Posterior cingulate gyrus (tissue), 11 donors: ENCODE measurements around the gene ACY1.
A peak's percentile ranks its signal among the peaks of the same experiment; 100 is the strongest.

Source experiments
- DNase-seq, 10 donors: peaks; one replicate each; pipeline versions ENCODE4 v3.0.0 to v3.0.0-alpha.2; 2020 to 2021; ENCODE audit warnings: mixed read lengths in 3 of 10
- intact Hi-C: fragments of 100-400 bp; cut with DNase I; formaldehyde crosslinking; loops from one replicate; pipeline ENCODE4 v1.15.1; 2023

Gene ACY1

DNA sequence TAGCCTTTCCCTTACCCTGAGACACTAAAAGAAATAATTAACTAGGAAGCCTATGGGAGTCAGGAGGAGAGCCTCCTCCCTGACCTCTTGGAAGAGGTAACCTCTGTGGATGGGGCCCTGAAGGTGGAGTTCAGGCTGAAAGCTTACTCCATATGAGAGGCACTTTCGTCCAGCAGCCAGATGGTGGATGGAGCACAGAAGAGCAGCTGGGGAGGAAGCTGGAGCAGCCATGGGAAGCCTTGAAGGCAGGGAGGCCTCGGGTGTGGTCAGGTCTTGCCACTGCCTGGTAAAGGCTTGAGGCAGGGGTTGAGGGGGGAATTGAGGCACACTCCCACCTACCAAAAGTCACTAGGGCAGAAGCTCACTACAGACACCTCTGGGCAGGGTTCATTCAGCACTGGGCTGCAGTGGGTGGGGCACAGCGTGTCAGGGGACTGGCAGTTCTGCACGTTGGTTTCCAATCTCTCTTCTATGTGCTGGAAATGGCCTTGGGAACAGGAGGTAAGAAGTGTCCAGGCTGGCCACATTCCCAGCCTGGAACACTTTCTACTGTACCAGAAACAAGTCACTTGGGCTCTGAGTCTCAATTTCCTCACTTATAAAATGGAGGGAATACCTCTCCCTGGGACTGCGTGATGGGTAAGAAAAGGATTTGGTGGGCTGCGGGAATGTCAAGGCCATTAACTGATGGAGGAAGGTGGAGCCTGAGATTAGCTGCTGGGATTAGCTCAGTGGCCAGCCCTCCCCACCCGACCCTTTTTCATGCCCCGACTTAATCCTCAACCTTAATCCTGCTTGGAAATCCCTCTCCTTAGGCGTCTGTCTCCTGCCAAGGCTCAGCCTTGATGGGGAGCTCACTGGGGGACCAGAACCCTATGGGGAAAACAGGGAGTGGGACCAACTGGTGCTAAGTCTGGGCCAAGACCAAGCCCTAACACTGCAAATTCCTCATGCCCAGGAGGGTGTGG lies 21.4 kb upstream of the ACY1 start:
- intact Hi-C loops, result no loop called here
- peak in 2 of 10 donors; percentile 57 to 85 for DNase-seq

DNA sequence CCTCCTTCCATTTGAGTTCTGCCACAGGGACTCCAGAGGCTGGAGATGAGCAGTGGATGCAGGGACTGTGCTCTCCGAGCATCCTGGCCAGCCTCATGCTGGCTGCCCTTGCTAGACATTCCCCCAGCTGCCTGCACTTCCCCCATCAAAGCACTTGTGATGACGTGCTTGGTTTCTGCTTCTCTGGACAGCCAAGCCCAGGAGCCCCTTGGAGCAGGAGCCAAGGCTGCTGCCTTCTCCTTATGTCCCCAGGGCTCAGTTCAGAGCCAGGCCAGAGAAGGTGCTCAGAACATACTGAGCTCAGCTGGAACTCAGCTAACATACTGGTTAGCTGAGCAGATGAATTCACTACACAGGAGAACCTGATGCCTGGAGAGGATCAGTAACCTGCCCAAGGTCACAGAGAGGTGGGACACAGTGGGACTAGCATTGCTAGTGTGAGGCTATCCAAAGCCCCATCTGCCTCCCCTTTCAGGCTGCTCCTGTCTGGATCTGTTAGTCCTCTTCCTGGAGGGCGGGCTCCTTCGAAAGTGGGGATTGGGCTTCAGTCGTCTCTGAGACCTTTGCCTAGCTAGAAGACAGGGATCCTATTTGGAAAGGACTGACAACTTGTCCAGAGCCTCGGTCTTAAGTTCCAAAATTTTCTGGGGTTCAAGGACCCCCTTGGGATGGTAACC lies 20.3 kb upstream of the ACY1 start:
- intact Hi-C loops, result no loop called here
- DNase-seq, result peak in 3 of 10 donors; percentile 27 to 72 (median 69)

DNA sequence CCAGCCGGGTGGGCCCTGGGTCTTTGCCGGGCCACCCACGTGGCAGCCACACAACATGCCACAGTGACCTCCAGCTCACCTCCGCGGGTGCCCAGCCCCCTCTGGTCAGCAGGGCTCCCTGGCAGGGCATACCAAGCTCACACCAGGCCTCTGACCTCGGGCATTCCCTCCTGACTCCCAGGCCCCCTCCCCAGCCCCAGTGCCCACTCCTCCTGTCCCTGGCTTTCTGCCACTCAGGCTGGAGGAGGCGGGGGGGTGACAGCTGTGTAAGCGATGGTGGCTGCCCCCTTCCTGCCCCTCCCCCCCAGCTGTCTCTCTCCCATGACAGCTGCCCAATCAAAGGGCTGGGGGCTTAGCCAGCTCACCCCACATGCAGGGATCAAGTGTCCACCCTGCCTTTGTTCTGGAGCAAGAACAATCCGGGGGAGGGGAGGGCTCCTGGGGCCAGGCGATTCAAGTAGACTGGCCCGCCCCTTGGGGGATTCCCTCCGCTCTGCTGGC lies 19.3 kb upstream of the ACY1 start:
- peak in 7 of 10 donors; percentile 45 to 92 (median 70) for DNase-seq

DNA sequence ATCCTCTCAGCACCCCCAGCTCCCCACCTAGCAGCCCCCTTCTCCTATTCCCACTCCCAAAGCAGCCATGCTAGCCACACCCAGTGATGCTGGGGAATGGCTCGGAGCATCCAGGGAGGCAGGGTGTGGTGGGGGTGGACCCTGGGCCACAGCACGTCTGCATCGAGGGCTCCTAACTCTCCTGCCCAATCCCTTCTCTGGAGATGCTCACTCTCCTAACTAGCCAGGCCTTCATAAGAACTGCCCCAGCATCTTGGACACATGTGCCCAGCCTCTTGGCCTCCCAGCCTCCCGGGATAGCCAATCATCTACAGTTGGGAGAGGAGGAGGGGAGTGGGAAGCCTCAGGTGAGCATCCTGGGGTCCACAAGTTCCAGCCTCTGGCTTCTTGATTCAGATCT lies 18.8 kb upstream of the ACY1 start:
- intact Hi-C loops, result no loop called here
- DNase-seq, result peak in 1 of 10 donors; percentile 54

More for the DNA sequence above, 19.3 kb upstream of the ACY1 start:
- intact Hi-C loops, result no loop called here

DNA sequence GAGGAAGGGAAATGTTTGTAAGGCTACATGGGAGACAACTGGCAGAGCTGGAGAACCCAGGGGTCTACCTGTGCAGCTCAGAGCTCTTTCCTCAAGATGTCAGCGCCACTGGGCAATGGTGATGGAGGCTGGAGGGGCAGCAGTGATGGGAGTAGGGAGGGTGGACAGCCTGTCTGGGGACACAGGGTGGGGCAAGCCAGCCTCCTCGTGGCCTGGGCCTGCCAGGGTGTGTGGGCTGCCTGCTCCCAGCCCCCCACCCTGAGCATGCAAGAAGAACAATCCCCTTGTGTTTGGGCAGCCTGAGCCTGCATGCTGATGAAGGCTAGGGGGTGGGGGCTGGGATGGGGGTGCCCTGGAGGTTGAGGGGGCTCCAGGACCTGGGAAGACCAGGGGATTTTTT lies 17.3 kb upstream of the ACY1 start:
- intact Hi-C loops, result no loop called here
- peak in 9 of 10 donors; percentile 57 to 97 (median 65) for DNase-seq

DNA sequence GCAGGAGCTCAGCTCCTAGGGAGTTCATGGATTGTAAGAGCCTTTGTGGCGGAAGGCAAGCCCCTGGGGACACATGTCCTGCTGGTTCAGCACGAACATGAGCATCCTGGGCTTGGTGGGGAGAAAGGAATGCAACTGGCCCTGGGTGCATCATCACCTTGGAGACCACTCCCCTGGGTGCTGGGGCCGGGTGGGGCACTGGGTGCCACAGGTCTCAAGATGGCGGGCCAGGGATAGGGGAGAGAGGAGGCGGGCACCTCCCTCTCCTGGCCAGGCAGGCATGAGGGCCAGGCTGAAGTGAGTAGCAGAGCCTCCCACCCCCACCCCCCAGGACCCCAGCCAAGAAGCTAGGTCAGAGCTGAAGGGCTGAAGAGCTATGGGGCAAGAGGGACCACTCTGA lies 16.8 kb upstream of the ACY1 start:
- intact Hi-C loops, result no loop called here
- DNase-seq, result no peak

DNA sequence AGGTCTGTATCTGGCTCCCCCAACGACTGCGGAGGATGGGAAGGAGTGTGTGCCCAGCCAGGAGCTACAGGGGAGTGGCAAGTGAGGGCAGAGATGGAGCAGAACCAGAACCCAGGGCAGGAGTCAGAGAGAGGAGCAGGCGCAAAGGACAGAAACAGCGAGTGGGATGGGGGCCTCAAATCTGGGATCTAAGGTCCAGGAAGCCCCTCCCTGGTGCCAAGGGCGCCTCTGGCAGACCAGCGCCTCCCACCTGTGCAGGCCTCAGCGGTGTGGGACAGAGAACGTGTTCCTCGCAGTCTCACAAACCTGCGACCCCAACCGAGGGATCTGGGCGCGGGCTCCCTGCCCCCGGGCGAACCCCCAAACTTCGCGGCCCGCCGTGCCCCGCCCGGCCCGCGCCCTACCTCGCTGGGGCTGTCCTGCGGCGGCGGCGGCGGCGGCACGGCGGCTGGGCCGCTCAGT lies 16.4 kb upstream of the ACY1 start:
- intact Hi-C loops, result no loop called here
- DNase-seq, result no peak

DNA sequence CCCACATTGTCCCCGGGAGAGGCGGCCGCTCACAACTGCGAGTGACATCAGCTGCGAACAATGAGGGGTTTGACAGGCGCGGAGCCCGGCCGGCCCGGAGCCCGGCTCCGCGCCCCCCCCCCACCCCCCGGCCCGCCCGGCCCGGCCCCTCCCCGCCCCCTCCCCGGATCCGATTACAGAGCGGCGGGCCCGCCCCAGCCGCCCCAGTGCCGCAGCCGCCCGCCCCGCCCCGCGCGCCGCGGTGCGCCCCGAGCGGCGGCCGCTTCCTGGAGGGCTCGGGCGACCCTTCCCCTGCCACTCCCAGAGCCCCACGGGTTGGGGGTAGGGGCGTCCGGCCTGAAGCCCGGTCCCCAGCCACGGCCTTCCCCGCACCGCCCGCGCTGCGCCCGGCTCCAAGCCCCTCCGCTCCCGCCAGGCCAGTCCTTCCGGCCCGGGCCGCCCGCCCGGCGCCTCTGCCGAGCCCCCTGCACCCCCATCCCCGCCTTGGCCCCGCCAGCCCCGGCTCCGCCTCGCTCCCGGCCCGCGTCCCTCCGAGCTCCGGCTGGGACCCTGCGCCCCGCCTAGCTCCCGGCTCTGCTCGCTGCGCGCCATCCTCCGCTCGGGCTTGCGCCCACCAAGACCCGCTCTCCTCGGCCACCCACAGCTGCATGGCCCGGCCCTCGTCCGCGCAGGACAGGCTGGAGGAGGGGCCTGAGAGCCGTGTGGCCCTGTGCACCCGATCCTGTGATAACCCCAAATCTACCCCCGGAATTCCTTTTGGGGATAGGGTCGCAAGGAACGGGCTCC lies 15.8 kb upstream of the ACY1 start, which contains the start of gene PCBP4:
TSS of gene PCBP4 (minus strand) at position 71 of the 786 bp plus-strand sequence. CDS start 6,214 bp downstream, outside the sequence.
- peak; percentile 71 to 97 (median 80) for DNase-seq
- intact Hi-C loops, result no loop called here

DNA sequence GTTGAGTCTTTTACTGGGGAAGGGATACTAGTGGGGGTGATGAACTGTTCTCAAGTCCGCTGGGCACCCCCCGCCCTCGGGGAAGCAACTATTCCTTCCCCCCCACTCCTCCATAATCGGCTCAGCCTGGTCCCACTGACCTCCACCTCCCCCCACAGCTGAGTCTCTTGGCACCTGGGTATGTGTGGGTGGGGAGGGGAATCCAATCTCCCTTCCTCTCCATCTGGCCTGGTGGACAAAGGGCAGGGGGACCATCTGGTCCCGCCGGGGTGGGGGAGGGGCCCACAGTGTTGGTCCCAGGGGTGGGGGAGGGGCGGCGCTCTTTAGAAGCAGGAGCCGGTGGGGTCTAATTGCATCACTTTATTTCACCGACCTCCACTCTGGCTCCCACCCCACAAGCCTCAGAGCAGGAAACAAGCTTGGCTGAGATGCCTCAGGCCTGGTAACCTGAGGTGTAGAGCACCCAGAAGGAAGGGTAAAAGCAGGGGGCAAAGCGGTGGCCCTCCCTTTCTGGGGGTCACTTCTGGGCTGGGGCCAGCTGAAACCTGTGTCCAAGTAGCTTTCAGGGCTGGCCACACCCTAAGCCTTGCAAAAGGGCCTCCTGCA lies 15.1 kb upstream of the ACY1 start:
- DNase-seq, result no peak
- intact Hi-C loops, result no loop called here

DNA sequence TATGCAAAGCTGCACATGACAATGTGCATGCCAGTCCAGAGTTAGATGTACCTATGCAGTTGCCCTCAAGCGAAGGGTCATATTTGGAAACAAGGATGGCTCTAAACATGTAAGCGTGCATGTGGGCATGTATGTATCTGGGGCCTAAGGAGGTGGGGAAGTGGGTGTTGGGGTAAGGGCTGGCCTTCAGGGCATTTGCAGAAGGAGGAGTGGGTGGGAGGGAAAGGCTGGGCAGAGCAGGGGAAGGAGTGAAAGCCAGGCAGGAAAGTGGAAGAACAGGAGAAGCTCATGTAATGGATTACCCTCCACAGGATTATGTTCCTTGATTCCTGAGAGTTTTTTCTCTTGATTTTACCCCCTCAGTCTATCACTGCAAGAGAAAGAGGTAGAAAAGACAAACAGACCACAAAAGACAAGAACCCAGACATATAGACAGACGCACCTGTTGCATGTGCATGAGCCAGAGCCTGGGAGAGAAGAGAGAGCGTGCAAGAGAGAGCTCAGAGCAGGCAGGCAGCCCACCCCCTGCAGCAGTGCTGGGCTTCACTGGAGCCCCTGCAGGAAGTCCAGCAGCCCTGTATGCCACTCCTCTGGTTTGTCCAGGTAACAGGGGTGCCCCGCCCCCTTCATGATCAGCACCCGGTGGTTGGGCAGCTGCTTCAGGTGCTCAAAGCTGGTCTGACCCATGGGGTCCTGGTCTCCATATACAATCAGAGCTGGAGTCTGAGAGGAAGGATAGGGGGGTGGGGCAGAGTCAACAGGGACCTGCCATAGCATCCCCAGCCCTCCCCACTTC lies 14.3 kb upstream of the ACY1 start:
- no peak for DNase-seq
- intact Hi-C loops, result no loop called here

DNA sequence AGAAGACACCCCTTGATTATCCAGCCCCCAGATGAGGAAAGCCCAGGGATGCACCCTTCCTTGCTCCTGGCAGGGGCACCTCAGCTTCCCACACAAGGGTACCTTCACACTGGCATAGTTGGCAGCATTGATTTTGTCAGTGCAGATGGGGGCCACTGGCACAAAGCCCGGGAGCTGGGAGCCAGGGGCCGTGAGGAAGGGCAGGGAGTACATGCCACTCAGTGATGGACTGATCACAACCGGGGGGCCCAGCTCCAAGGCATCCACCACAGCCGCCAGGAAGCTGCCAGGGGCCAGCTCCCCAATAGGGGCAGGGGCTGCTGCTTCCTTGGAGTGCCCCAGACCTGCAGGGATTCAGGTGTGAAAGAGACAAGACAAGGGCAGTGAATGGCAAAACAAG lies 13.5 kb upstream of the ACY1 start:
- DNase-seq, result no peak
- intact Hi-C loops, result no loop called here

DNA sequence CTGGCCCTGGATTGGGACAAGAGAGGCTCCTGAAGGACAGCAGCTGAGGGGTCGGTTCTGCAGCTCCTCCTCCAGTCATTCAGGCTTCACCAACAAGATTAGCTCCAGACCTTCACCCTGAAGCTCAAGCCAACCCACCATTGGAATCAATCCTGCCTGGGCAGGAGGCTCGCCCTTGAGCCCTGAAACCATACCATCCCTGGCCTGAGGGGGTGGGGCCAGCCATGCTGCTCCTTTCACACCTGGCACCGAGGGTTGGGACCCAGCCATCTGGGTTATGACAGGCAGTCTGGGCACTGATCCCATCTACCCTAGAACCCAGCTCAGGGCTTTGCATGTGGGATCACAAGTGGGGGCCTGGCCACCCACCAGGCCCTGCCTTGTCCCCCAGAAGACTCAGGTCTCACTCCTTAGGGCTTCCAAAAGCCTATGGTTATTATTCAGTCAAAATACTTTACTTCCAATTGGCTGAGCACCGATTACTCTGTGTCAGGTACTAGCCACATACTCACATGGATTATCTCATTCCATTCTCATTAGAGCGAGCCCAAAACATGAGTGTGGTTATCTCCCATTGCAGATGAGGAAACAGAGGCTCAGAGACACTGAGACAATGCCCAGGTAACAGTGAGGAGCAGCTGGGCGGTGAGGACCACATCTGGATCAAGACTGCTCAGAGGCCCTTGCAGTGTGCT lies 12.6 kb upstream of the ACY1 start:
- DNase-seq, result no peak
- intact Hi-C loops, result no loop called here

DNA sequence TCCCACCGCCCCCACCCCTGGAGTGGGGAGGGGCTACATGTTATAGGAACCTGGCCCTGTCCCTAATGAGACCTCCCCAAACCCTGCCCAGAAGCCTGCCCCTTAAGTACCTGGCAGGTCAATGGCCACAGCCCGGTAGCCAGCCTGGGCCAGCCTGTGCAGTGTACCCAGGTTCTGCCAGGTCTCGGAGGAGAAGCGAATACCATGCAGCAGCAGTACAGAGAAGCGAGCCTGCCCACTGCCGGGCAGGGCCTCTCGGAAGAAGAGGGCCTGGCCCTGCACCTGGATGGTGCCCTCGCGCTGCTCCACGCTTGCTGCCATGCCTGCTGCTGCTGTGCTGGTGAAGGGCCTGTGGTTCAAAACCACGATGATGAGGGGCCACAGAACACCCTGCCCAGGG lies 12.0 kb upstream of the ACY1 start:
- peak in 1 of 10 donors; percentile 47 for DNase-seq
- intact Hi-C loops, result no loop called here

DNA sequence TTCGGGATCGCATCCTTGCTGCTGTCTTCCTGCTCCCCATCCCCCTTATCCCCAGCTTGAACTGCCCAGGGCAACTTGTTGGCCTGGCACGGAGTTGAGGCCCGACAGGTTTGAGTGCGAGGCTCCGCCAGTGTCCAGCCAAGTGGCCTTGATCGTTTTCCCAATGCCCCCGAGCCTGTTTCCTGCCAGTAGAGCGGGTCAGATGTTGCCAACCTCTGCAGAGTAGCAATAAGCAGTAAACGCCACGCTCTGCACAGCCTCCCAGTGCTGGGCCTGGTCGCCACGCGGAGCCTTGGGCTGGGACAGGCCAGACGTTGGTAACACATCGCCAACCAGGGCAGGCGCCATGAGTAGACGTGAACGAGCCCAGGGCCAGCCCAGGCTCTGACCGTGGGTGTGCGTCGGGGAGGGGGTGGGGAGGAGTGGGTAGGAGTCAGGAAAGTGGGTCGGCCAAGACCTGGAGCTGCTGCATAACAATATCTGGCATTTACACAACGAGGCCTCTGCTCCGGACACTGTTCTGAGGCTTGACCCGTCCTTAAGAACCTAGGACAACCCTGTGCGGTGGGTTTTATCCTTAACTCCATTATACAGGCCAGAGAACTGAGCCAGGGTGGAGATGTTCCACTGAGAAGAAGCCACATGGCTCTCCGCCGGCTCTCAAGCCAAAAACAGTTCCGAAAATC lies 8.9 kb upstream of the ACY1 start:
- intact Hi-C loops, result loop anchor here (1.0 kb wide), 1 partner anchor 32 kb away; the partner anchor contains the start of gene PARP3

DNA sequence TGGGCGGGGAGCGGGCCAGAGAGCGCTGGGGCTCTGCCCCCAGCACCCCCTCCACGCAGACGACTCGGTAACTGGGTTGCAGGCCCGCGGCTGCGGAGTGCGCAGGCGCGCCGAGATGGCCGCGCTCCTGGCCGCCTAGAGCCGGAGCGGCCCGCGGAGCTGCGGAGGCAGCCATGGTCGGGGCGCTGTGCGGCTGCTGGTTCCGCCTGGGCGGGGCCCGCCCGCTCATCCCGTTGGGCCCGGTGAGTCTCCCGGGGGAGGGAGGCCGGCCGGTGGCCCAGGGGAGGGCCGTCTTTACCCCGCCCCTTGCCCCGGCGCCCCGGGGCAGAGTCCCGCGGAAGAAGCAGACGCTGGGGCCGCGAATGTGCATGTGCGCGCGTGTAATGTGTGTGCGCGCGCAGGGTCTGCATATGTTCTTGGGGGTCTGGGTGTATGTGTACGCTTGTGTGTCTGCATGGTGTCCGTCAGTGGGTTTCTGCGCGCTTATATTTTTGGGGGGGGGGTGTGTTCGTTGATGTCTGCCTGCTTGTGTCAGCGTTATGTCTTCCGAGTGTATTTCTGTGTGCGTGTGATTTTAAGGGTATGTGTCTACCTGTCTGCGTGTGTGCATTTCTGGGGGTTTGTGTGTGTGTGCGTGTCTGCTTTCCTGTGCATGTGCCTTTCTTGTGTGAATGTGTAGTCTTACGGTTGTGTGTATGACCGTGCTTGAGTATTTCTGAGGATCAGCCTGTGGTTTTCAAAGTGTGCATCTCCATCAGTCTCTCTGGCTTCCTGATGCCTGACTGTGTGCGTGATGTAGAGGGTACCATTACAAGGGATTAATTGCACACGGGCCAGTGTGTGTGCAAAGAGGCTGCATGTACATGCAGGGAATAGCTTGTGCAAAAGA lies 8.1 kb upstream of the ACY1 start, which contains the start of gene ABHD14A:
TSS of gene ABHD14A (plus strand) at position 102 of the 889 bp plus-strand sequence. CDS start at position 174, 72 bp downstream.
- DNase-seq, result peak; percentile 62 to 97 (median 73)

More for the DNA sequence above, 8.9 kb upstream of the ACY1 start:
- DNase-seq, result peak in 3 of 10 donors; percentile 33 to 80 (median 79)

DNA sequence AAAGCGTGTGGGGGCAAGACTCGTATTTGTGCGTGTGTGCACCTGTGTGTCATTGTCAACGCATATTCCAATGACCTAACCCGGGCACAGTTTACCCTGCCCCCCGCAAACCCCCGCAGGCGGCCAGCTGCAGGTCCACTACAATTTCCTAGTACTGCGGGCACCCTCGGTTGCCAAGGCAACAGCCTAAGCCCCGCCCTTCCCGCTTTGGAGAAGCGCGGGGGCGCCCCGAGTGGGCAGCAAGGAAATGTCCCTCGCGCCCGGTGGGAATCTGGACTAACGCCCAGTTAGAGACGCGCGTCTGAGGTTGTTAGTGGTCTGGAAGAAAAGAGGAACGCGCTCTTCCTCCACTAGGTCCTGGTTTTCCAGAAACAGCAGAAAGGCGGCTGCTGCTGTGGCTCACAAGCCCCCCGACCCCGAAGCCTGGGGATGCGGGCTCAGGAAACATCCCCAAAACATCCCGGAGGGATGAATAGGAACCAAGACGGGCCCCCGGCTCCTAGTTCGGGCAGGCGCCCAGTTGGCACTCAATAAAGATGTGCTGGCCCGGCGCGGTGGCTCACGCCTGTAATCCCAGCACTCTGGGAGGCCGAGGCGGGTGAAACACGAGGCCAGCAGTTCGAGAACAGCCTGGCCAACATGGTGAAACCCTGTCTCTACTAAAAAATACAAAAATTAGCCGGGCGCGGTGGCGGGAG lies 7.3 kb upstream of the ACY1 start:
- intact Hi-C loops, result no loop called here
- DNase-seq, result peak; percentile 78 to 98 (median 90)

More for the DNA sequence above, 8.1 kb upstream of the ACY1 start, which contains the start of gene ABHD14A:
- intact Hi-C loops, result loop anchor here (1.0 kb wide), 1 partner anchor 33 kb away; the partner anchor contains the start of gene PARP3
